Liver (tissue), 9 donors: ENCODE results near the gene ZNF618. TPM values are rescaled to one million over a fixed set of nuclear protein-coding genes. Genes with fewer than 3 reads are reported as not detected.

ENCODE experiments used
- DNase-seq: peaks from one replicate; pipeline ENCODE4 v3.0.0-alpha.2; 2017; ENCODE audit warnings: low spot score
- H3K27ac ChIP-seq, 2 donors: one replicate each; pipeline ENCODE4 v1.7.0; 2013; ENCODE audit warnings: inconsistent platforms in 2 of 2, low read length in 2 of 2, control low read depth in 1 of 2, low read depth in 1 of 2, mild to moderate bottlenecking in 1 of 2
- H3K27me3 ChIP-seq, 4 donors: one replicate each; pipeline versions ENCODE4 v1.6.1 to v1.7.0; 2013; ENCODE audit warnings: low read length in 3 of 4, inconsistent platforms in 1 of 4, mild to moderate bottlenecking in 1 of 4, moderate library complexity in 1 of 4; ENCODE audit not compliant: control insufficient read depth in 4 of 4, insufficient read depth in 4 of 4
- H3K36me3 ChIP-seq, 4 donors: one replicate each; pipeline versions ENCODE4 v1.6.1 to v1.7.0; 2013; ENCODE audit warnings: low read length in 3 of 4, mild to moderate bottlenecking in 3 of 4, low read depth in 1 of 4, moderate library complexity in 1 of 4; ENCODE audit not compliant: control insufficient read depth in 4 of 4, insufficient read depth in 3 of 4
- H3K4me1 ChIP-seq, 4 donors: one replicate each; pipeline versions ENCODE4 v1.6.1 to v1.7.0; 2013; ENCODE audit warnings: low read length in 3 of 4, mild to moderate bottlenecking in 3 of 4, moderate library complexity in 1 of 4; ENCODE audit not compliant: control insufficient read depth in 4 of 4, insufficient read depth in 4 of 4
- H3K4me3 ChIP-seq, 3 donors: one replicate each; pipeline versions ENCODE4 v1.6.1 to v1.7.0; 2013; ENCODE audit warnings: low read length in 3 of 3, control low read depth in 1 of 3, low read depth in 1 of 3, mild to moderate bottlenecking in 1 of 3
- H3K9ac ChIP-seq, 2 donors: one replicate each; pipeline ENCODE4 v1.7.0; 2013; ENCODE audit warnings: low read length in 2 of 2, mild to moderate bottlenecking in 2 of 2, moderate library complexity in 2 of 2, control low read depth in 1 of 2, low read depth in 1 of 2
- H3K9me3 ChIP-seq, 4 donors: one replicate each; pipeline versions ENCODE4 v1.6.1 to v1.7.0; 2013; ENCODE audit warnings: low read length in 3 of 4; ENCODE audit not compliant: control insufficient read depth in 4 of 4
- EGR1 ChIP-seq, 2 donors: IDR thresholded peaks; 2 replicates each; pipeline ENCODE4 v1.6.1; 2016 to 2018; ENCODE audit warnings: antibody characterized with exemption in 2 of 2, low read depth in 2 of 2
- FOXA1 ChIP-seq: IDR thresholded peaks from 2 replicates; pipeline ENCODE4 v1.6.1; 2016; ENCODE audit warnings: antibody characterized with exemption
- FOXA2 ChIP-seq: IDR thresholded peaks from 2 replicates; pipeline ENCODE4 v1.6.1; 2016; ENCODE audit warnings: antibody characterized with exemption
- GABPA ChIP-seq, 2 donors: IDR thresholded peaks in 1 of 2; conservative IDR thresholded peaks in 1 of 2; 2 replicates each; pipeline ENCODE4 v1.6.1; 2016; ENCODE audit warnings: antibody characterized with exemption in 2 of 2, mild to moderate bottlenecking in 1 of 2, moderate library complexity in 1 of 2
- HNF4A ChIP-seq, 2 donors: conservative IDR thresholded peaks; 2 replicates each; pipeline ENCODE4 v1.6.1; 2016; ENCODE audit warnings: antibody characterized with exemption in 2 of 2, mild to moderate bottlenecking in 2 of 2
- HNF4G ChIP-seq: IDR thresholded peaks from 2 replicates; pipeline ENCODE4 v1.6.1; 2016; ENCODE audit warnings: antibody characterized with exemption
- JUND ChIP-seq, 2 donors: IDR thresholded peaks; 2 replicates each; pipeline ENCODE4 v1.6.1; 2016; ENCODE audit warnings: antibody characterized with exemption in 2 of 2
- NR2F2 ChIP-seq: IDR thresholded peaks from 2 replicates; pipeline ENCODE4 v1.6.1; 2016; ENCODE audit warnings: antibody characterized with exemption
- RAD21 ChIP-seq, 2 donors: IDR thresholded peaks; 2 replicates each; pipeline ENCODE4 v1.6.1; 2016; ENCODE audit warnings: antibody characterized with exemption in 2 of 2, mild to moderate bottlenecking in 2 of 2
- REST ChIP-seq: IDR thresholded peaks from 2 replicates; pipeline ENCODE4 v1.6.1; 2016; ENCODE audit warnings: antibody characterized with exemption, mild to moderate bottlenecking
- RXRA ChIP-seq, 2 donors: IDR thresholded peaks; 2 replicates each; pipeline ENCODE4 v1.6.1; 2017 to 2018; ENCODE audit warnings: antibody characterized with exemption in 2 of 2, mild to moderate bottlenecking in 1 of 2
- SP1 ChIP-seq: IDR thresholded peaks from 2 replicates; pipeline ENCODE4 v1.6.1; 2018; ENCODE audit warnings: antibody characterized with exemption, mild to moderate bottlenecking
- TAF1 ChIP-seq: conservative IDR thresholded peaks from 2 replicates; pipeline ENCODE4 v1.6.1; 2016; ENCODE audit warnings: antibody characterized with exemption, mild to moderate bottlenecking
- YY1 ChIP-seq: IDR thresholded peaks from 2 replicates; pipeline ENCODE4 v1.6.1; 2016; ENCODE audit warnings: antibody characterized with exemption, mild to moderate bottlenecking
- WGBS: extraction: QIAGEN DNeasy Blood & Tissue Kit; methylation state at CpG from one replicate; pipeline ENCODE4 v1.1.7; 2013; 5-methylcytosine and 5-hydroxymethylcytosine counted together
- polyA plus RNA-seq, 2 donors: library from polyadenylated mRNA; stranded (reverse) in 1 of 2; unstranded in 1 of 2; fragments of 200-250 nt in 1 of 2; fragments of >200 nt in 1 of 2; fragmentation: Nextera tagmentation in 1 of 2; extraction: Ambion mirVana in 1 of 2; gene quantifications; one replicate each; pipeline versions ENCODE4 v1.2.1 to v1.2.3, GENCODE V29; 2013 to 2015
- total RNA-seq, 2 donors: library from RNA; depleted of rRNA; stranded (reverse); fragments of >200 nt; gene quantifications; one replicate each; pipeline ENCODE4 v1.2.3, GENCODE V29; 2014
- TF ChIP-seq, protein P1 (sequence below): IDR thresholded peaks from 2 replicates; pipeline ENCODE4 v1.6.1; 2016; ENCODE audit warnings: antibody characterized with exemption
- TF ChIP-seq, protein P2 (sequence below): fragments of 150-350 bp; IDR thresholded peaks from 2 replicates; pipeline ENCODE4 v1.5.1; 2017; ENCODE audit warnings: improper control_type of control experiment, low read depth, low read length; ENCODE audit not compliant: missing input control
- TF ChIP-seq, protein P3 (sequence below): IDR thresholded peaks from 2 replicates; pipeline ENCODE4 v1.6.1; 2016; ENCODE audit warnings: antibody characterized with exemption
- TF ChIP-seq, protein P4 (sequence below): IDR thresholded peaks from 2 replicates; pipeline ENCODE4 v1.6.1; 2016; ENCODE audit warnings: antibody characterized with exemption
- donor health status: healthy.
- donor health status: healthy.
- donor health status: healthy.
- donor health status: healthy.
- donor health status: healthy.

The ZNF618 gene
- total and polyA plus RNA-seq, 4 donors = 2.2 to 6.5 (median 3.7) TPM

DNA sequence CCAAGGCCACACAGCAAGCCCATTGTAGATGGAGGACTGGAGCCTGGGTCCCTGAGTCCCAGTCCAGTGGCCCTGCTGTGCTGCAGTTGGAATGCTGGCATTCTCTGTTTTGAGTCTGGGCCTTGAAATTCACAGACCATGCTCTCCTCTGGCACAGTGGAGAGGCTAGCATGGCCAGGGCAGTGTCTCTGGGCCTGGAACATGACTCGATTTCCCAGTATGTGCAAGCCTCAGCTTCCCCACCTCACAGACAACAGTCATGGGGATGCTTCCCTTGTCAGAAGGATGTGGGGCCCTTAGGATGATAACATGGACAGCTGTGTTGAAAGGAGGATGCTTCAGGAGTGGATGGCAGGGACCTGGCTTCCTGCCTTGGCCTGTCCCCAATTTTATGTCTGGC, 110.8 kb downstream of the ZNF618 start (continued):
- TF ChIP-seq GABPA (IDR thresholded peaks at IDR 0.05 in 1 of 2, conservative IDR thresholded peaks at IDR 0.05 in 1 of 2) = no peak
- no peak for TF ChIP-seq TAF1

GRCh38 chr9:113987526-113987925, 111.4 kb downstream of the ZNF618 start:
- no peak for DNase-seq
- Histone ChIP-seq H3K9ac (no peak overlapping the region), H3K9me3 (no peaks in the 10 kb centered on the region), H3K27ac (no peak overlapping the region), H3K4me3 (no peak overlapping the region), H3K27me3 (no peaks in the 10 kb centered on the region), H3K36me3 (no peaks in the 10 kb centered on the region), H3K4me1 (peaks cover 26 to 45% (median 38%) of the 10 kb centered on the region in 4 donors)
- TF ChIP-seq JUND (IDR thresholded peaks at IDR 0.05) (no peak), NR2F2 (no peak), EGR1 (IDR thresholded peaks at IDR 0.05; ENCODE audit: low read depth in 2 of 2) (no peak)
- TF ChIP-seq, protein P1, sequence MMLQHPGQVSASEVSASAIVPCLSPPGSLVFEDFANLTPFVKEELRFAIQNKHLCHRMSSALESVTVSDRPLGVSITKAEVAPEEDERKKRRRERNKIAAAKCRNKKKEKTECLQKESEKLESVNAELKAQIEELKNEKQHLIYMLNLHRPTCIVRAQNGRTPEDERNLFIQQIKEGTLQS = no peak
- 88% methylated on average over 12 of the region's 12 CpGs for WGBS

DNA sequence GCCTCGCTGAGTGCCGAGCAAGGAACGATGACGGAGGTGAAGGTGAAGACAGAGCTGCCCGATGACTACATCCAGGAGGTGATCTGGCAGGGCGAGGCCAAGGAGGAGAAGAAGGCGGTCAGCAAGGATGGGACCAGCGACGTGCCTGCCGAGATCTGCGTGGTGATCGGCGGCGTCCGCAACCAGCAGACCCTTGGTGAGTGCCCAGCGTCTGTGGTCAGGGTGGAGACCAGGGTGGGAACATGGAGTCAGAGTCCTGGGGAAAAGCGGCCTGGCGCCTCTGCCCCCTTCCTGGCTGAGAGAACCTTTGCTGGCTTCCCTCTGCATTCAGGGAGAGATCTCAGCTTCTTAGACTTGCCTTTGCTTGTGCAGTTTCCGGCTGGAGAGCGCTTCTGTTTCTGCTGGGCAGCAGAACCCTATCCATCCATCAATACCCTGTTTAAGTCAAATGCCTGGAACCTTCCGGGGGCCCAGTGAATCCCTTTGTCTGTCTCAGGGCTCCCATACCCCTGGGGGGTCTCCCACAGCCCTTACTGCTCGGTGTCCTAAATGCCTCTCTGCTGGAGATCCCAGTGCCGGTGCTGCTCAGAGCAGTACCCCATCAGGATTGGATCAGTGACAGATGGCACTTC, 112.4 kb downstream of the ZNF618 start:
- H3K9me3 ChIP-seq = no peaks in the 10 kb centered on the region
- TF ChIP-seq RAD21 (IDR thresholded peaks at IDR 0.05) (no peak), JUND (IDR thresholded peaks at IDR 0.05) (no peak), GABPA (IDR thresholded peaks at IDR 0.05 in 1 of 2, conservative IDR thresholded peaks at IDR 0.05 in 1 of 2) (no peak), REST (no peak), NR2F2 (no peak), HNF4A (conservative IDR thresholded peaks at IDR 0.05) (no peak), SP1 (no peak), TAF1 (no peak), RXRA (IDR thresholded peaks at IDR 0.05) (no peak), EGR1 (IDR thresholded peaks at IDR 0.05; ENCODE audit: low read depth in 2 of 2) (no peak), FOXA1 (no peak), HNF4G (no peak), FOXA2 (no peak), YY1 (no peak)
- TF ChIP-seq, protein P2, sequence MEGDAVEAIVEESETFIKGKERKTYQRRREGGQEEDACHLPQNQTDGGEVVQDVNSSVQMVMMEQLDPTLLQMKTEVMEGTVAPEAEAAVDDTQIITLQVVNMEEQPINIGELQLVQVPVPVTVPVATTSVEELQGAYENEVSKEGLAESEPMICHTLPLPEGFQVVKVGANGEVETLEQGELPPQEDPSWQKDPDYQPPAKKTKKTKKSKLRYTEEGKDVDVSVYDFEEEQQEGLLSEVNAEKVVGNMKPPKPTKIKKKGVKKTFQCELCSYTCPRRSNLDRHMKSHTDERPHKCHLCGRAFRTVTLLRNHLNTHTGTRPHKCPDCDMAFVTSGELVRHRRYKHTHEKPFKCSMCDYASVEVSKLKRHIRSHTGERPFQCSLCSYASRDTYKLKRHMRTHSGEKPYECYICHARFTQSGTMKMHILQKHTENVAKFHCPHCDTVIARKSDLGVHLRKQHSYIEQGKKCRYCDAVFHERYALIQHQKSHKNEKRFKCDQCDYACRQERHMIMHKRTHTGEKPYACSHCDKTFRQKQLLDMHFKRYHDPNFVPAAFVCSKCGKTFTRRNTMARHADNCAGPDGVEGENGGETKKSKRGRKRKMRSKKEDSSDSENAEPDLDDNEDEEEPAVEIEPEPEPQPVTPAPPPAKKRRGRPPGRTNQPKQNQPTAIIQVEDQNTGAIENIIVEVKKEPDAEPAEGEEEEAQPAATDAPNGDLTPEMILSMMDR = no peak
- TF ChIP-seq, protein P3, sequence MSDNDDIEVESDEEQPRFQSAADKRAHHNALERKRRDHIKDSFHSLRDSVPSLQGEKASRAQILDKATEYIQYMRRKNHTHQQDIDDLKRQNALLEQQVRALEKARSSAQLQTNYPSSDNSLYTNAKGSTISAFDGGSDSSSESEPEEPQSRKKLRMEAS = no peak
- TF ChIP-seq, protein P1 = no peak
- TF ChIP-seq, protein P4, sequence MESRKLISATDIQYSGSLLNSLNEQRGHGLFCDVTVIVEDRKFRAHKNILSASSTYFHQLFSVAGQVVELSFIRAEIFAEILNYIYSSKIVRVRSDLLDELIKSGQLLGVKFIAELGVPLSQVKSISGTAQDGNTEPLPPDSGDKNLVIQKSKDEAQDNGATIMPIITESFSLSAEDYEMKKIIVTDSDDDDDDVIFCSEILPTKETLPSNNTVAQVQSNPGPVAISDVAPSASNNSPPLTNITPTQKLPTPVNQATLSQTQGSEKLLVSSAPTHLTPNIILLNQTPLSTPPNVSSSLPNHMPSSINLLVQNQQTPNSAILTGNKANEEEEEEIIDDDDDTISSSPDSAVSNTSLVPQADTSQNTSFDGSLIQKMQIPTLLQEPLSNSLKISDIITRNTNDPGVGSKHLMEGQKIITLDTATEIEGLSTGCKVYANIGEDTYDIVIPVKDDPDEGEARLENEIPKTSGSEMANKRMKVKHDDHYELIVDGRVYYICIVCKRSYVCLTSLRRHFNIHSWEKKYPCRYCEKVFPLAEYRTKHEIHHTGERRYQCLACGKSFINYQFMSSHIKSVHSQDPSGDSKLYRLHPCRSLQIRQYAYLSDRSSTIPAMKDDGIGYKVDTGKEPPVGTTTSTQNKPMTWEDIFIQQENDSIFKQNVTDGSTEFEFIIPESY = no peak
- no peaks in the 10 kb centered on the region for H3K27me3 ChIP-seq
- WGBS = 92% methylated on average over 23 of the region's 23 CpGs
- DNase-seq = no peak
- H3K4me1 ChIP-seq = peaks cover 29 to 55% (median 46%) of the 10 kb centered on the region in 4 donors
- peak overlapping the region; percentile 85 for H3K27ac ChIP-seq
- no peak overlapping the region for H3K4me3 ChIP-seq
- H3K9ac ChIP-seq = peak overlapping the region; percentile 52 to 68
- H3K36me3 ChIP-seq = no peaks in the 10 kb centered on the region
